SK-N-SH (cell line): ENCODE data around the gene CHMP1B. TPM values are rescaled to one million over a fixed set of nuclear protein-coding genes. Genes with fewer than 3 reads are reported as not detected.

Source experiments
- CTCF ChIA-PET: fragments of 300-600, 350-600 bp; formaldehyde crosslinking; extraction: SDS; loops from one replicate; lab custom pipeline; 2021; lab: Yijun Ruan, JAX
- POLR2A ChIA-PET: fragments of 350-600 bp; sonication (Branson Sonifier 250); formaldehyde crosslinking; extraction: SDS; loops from one replicate; lab custom pipeline; 2020; ENCODE audit warnings: antibody characterized with exemption, inconsistent platforms; lab: Yijun Ruan, JAX
- DNase-seq: peaks from one replicate; pipeline ENCODE4 v3.0.0; 2012
- H2AFZ ChIP-seq: fragments of 200-600 bp; sonication (generic); 2 replicates; pipeline ENCODE4 v1.8.1; 2016; ENCODE audit warnings: antibody characterized with exemption, mild to moderate bottlenecking, low read depth
- H3F3A ChIP-seq: fragments of 200-600 bp; sonication (generic); replicated peaks from 2 replicates; pipeline ENCODE3; 2016; ENCODE audit warnings: antibody characterized with exemption, mild to moderate bottlenecking; ENCODE audit not compliant: insufficient read depth
- H3K27ac ChIP-seq, 2 experiments: fragments of 200-500 bp in 1 of 2; fragments of 200-600 bp in 1 of 2; sonication (Bioruptor generic) in 1 of 2; sonication (generic), shearing (Covaris generic) in 1 of 2; 2 replicates each; pipeline versions ENCODE4 v1.5.1 to v1.6.1; 2014 to 2016; ENCODE audit warnings: low read depth in 2 of 2, inconsistent platforms in 1 of 2, low read length in 1 of 2, mild to moderate bottlenecking in 1 of 2, mixed read lengths in 1 of 2
- H3K27me3 ChIP-seq: fragments of 200-600 bp; sonication (generic), shearing (Covaris generic); 2 replicates; pipeline ENCODE4 v1.6.1; 2016; ENCODE audit warnings: mixed run types; ENCODE audit not compliant: insufficient read depth
- H3K36me3 ChIP-seq, 2 experiments: fragments of 200-500 bp in 1 of 2; fragments of 200-600 bp in 1 of 2; sonication (Bioruptor generic) in 1 of 2; sonication (generic) in 1 of 2; replicated peaks in 1 of 2; 2 replicates each; pipeline versions ENCODE3 to v1.5.1; 2014 to 2016; ENCODE audit warnings: low read length in 1 of 2, mild to moderate bottlenecking in 1 of 2; ENCODE audit not compliant: insufficient read depth in 2 of 2, control insufficient read depth in 1 of 2
- H3K4me1 ChIP-seq, 2 experiments: fragments of 200-500 bp in 1 of 2; fragments of 200-600 bp in 1 of 2; sonication (Bioruptor generic) in 1 of 2; sonication (generic), shearing (Covaris generic) in 1 of 2; 2 replicates each; pipeline versions ENCODE4 v1.5.1 to v1.6.1; 2014 to 2016; ENCODE audit warnings: low read depth in 1 of 2, low read length in 1 of 2, mixed run types in 1 of 2; ENCODE audit not compliant: insufficient read depth in 2 of 2, control insufficient read depth in 1 of 2
- H3K4me2 ChIP-seq: fragments of 200-600 bp; sonication (generic), shearing (Covaris generic); 2 replicates; pipeline ENCODE4 v1.6.1; 2017; ENCODE audit warnings: mixed run types
- H3K4me3 ChIP-seq, 2 experiments: fragments of 200-500 bp in 1 of 2; fragments of 200-600 bp in 1 of 2; sonication (Bioruptor generic) in 1 of 2; sonication (generic), shearing (Covaris generic) in 1 of 2; 2 replicates each; pipeline versions ENCODE4 v1.5.1 to v1.8.1; 2014 to 2016; ENCODE audit warnings: low read depth in 2 of 2, inconsistent platforms in 1 of 2, low read length in 1 of 2, mild to moderate bottlenecking in 1 of 2, mixed read lengths in 1 of 2, moderate library complexity in 1 of 2
- H3K79me2 ChIP-seq: fragments of 200-600 bp; sonication (generic); 2 replicates; pipeline ENCODE4 v1.8.1; 2017; ENCODE audit warnings: mild to moderate bottlenecking; ENCODE audit not compliant: insufficient read depth
- H3K9ac ChIP-seq: fragments of 200-600 bp; sonication (generic); 2 replicates; pipeline ENCODE4 v1.6.1; 2017; ENCODE audit warnings: mixed run types
- H3K9me2 ChIP-seq: fragments of 200-600 bp; sonication (generic); 2 replicates; pipeline ENCODE4 v1.6.1; 2017; ENCODE audit warnings: mixed run types
- H3K9me3 ChIP-seq: fragments of 200-600 bp; sonication (generic); 2 replicates; pipeline ENCODE4 v1.6.1; 2017; ENCODE audit warnings: mixed run types, mild to moderate bottlenecking, moderate library complexity
- H4K20me1 ChIP-seq: fragments of 200-600 bp; sonication (generic); 2 replicates; pipeline ENCODE4 v1.6.1; 2017; ENCODE audit warnings: mild to moderate bottlenecking, mixed run types; ENCODE audit not compliant: insufficient read depth
- CHD2 ChIP-seq: fragments of 150-350 bp; IDR thresholded peaks from 2 replicates; pipeline ENCODE4 v1.6.1; 2018; ENCODE audit warnings: low read length; ENCODE audit not compliant: partially characterized antibody
- ELF1 ChIP-seq: IDR thresholded peaks from 2 replicates; pipeline ENCODE4 v1.4.0; 2012
- EP300 ChIP-seq, 2 experiments: IDR thresholded peaks; 2 replicates each; pipeline versions ENCODE4 v1.4.0 to v1.6.1; 2012; ENCODE audit warnings: borderline replicate concordance in 1 of 2, low read depth in 1 of 2, low read length in 1 of 2
- FOSL2 ChIP-seq: IDR thresholded peaks from 2 replicates; pipeline ENCODE4 v1.4.0; 2012; ENCODE audit warnings: low read depth, mild to moderate bottlenecking, moderate library complexity, borderline replicate concordance
- FOXJ3 ChIP-seq: sonication (generic); formaldehyde crosslinking; IDR thresholded peaks from 2 replicates; pipeline ENCODE4 v1.5.1; 2020; ENCODE audit warnings: mild to moderate bottlenecking, missing genetic modification reagents
- FOXM1 ChIP-seq: IDR thresholded peaks from 2 replicates; pipeline ENCODE4 v1.4.0; 2012; ENCODE audit warnings: low read depth, mild to moderate bottlenecking
- GABPA ChIP-seq: IDR thresholded peaks from 2 replicates; pipeline ENCODE4 v1.4.0; 2012; ENCODE audit warnings: low read depth, mild to moderate bottlenecking
- GATA2 ChIP-seq: sonication (generic); formaldehyde crosslinking; IDR thresholded peaks from 2 replicates; pipeline ENCODE4 v1.5.0; 2020; ENCODE audit warnings: mild to moderate bottlenecking, missing genetic modification reagents
- MEF2A ChIP-seq: IDR thresholded peaks from 2 replicates; pipeline ENCODE4 v1.4.0; 2012; ENCODE audit warnings: low read depth, borderline replicate concordance
- MXI1 ChIP-seq: IDR thresholded peaks from 2 replicates; pipeline ENCODE4 v1.6.1; 2012; ENCODE audit warnings: mild to moderate bottlenecking, low read depth, low read length, improper control_type of control experiment
- NFIC ChIP-seq: IDR thresholded peaks from 2 replicates; pipeline ENCODE4 v1.4.0; 2012; ENCODE audit warnings: borderline replicate concordance
- NRF1 ChIP-seq: IDR thresholded peaks from 2 replicates; pipeline ENCODE4 v1.6.1; 2012; ENCODE audit warnings: low read depth, mild to moderate bottlenecking, low read length
- POLR2AphosphoS5 ChIP-seq: IDR thresholded peaks from 2 replicates; pipeline ENCODE4 v1.6.1; 2012; ENCODE audit warnings: low read depth, low read length
- RAD21 ChIP-seq: IDR thresholded peaks from 2 replicates; pipeline ENCODE4 v1.6.1; 2012; ENCODE audit warnings: mild to moderate bottlenecking, low read length
- RCOR1 ChIP-seq: fragments of 150-350 bp; IDR thresholded peaks from 2 replicates; pipeline ENCODE4 v1.6.1; 2017; ENCODE audit warnings: antibody characterized with exemption, low read length
- RFX5 ChIP-seq: IDR thresholded peaks from 2 replicates; pipeline ENCODE4 v1.6.1; 2012; ENCODE audit warnings: mild to moderate bottlenecking, improper control_type of control experiment, low read length
- SMC3 ChIP-seq: IDR thresholded peaks from 2 replicates; pipeline ENCODE4 v1.6.1; 2012; ENCODE audit warnings: low read depth, low read length, improper control_type of control experiment
- TAF1 ChIP-seq: IDR thresholded peaks from 2 replicates; pipeline ENCODE4 v1.6.1; 2012; ENCODE audit warnings: low read depth, mild to moderate bottlenecking, low read length, moderate library complexity, borderline replicate concordance
- TEAD4 ChIP-seq: IDR thresholded peaks from 2 replicates; pipeline ENCODE4 v1.4.0; 2012; ENCODE audit warnings: mild to moderate bottlenecking, borderline replicate concordance; ENCODE audit not compliant: insufficient read depth
- YY1 ChIP-seq: IDR thresholded peaks from 2 replicates; pipeline ENCODE4 v1.4.0; 2012; ENCODE audit warnings: low read depth, mild to moderate bottlenecking
- WGBS: methylation state at CpG from one replicate; pipeline ENCODE4 v1.1.6; 2017; ENCODE audit warnings: low lambda C conversion rate; 5-methylcytosine and 5-hydroxymethylcytosine counted together
- polyA plus RNA-seq, 3 experiments: library from polyadenylated mRNA; depleted of rRNA; stranded (reverse); fragments of >200 nt; gene quantifications; 2 replicates each; pipeline ENCODE4 v1.2.3, GENCODE V29; 2012
- TF ChIP-seq, protein P1 (sequence below): IDR thresholded peaks from 2 replicates; pipeline ENCODE4 v1.4.0; 2012; ENCODE audit warnings: low read depth, borderline replicate concordance
- TF ChIP-seq, protein P2 (sequence below): IDR thresholded peaks from 2 replicates; pipeline ENCODE4 v1.4.0; 2012; ENCODE audit warnings: low read depth
- TF ChIP-seq, protein P3 (sequence below): IDR thresholded peaks from 2 replicates; pipeline ENCODE4 v1.6.1; 2012; ENCODE audit warnings: mild to moderate bottlenecking, low read depth, low read length, moderate library complexity

CHMP1B gene
- polyA plus RNA-seq, 1 of the 3 experiments (the other 2 are of a cell fraction): 52.4 TPM

DNA sequence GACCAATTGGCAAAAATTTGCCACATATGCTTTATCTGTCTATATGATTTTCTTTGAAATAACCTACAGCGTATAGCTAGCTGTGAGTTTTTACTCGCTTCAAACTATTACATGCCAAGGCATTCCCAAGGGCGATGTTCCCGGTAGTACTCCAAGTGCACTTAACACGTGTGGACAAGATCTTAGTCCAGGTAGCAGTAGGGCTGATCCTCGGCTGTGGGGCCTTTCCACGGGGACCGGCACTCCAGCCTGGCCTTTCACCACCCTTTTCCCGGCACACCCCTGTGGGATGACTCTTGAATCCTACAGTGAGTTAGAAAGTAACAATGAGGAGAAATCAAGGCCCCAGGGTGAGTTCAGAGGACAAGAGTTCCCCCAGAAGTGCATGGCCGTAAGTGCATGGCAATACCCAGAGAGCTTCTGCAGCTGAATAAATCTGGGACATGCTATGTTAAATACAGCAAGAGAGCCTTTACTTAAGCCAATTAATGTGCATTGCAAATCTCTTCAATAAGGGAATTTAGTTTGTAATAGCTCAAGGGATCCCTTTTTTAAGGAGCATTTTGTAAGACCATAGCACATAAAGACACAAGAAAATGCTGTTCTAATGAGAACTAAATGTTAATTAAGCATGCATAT lies 26.4 kb downstream of the CHMP1B start:
- H3K9ac ChIP-seq: no peak overlapping the region
- no peak overlapping the region for H3K4me2 ChIP-seq
- no peaks in the 10 kb centered on the region for H3K27me3 ChIP-seq
- H3K4me3 ChIP-seq: no peak overlapping the region
- no peaks in the 10 kb centered on the region for H3K9me2 ChIP-seq
- no peak for DNase-seq
- no peak overlapping the region for H3K27ac ChIP-seq
- H3K9me3 ChIP-seq: no peaks in the 10 kb centered on the region
- 86% methylated on average over 10 of the region's 10 CpGs for WGBS
- no peaks in the 10 kb centered on the region for H3F3A ChIP-seq
- ChIA-PET CTCF (interaction anchor here (1.1 kb wide), 1 partner anchor 118 kb away, joined by 4 read pairs; no protein-coding TSS in a partner anchor), POLR2A (no interaction called here)
- H3K79me2 ChIP-seq: no peaks in the 10 kb centered on the region
- H2AFZ ChIP-seq: no peak overlapping the region
- H4K20me1 ChIP-seq: no peaks in the 10 kb centered on the region
- H3K36me3 ChIP-seq: no peaks in the 10 kb centered on the region
- H3K4me1 ChIP-seq: no peaks in the 10 kb centered on the region
- TF ChIP-seq, protein P1, sequence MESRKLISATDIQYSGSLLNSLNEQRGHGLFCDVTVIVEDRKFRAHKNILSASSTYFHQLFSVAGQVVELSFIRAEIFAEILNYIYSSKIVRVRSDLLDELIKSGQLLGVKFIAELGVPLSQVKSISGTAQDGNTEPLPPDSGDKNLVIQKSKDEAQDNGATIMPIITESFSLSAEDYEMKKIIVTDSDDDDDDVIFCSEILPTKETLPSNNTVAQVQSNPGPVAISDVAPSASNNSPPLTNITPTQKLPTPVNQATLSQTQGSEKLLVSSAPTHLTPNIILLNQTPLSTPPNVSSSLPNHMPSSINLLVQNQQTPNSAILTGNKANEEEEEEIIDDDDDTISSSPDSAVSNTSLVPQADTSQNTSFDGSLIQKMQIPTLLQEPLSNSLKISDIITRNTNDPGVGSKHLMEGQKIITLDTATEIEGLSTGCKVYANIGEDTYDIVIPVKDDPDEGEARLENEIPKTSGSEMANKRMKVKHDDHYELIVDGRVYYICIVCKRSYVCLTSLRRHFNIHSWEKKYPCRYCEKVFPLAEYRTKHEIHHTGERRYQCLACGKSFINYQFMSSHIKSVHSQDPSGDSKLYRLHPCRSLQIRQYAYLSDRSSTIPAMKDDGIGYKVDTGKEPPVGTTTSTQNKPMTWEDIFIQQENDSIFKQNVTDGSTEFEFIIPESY: no peak
- TF ChIP-seq YY1 (no peak), TEAD4 (no peak), TAF1 (no peak), CHD2 (no peak), FOXM1 (no peak), MXI1 (no peak), EP300 (IDR thresholded peaks at IDR 0.05; ENCODE audit: borderline replicate concordance in 1 of 2, low read depth in 1 of 2, low read length in 1 of 2) (no peak), POLR2AphosphoS5 (no peak), RCOR1 (no peak)
- TF ChIP-seq, protein P2, sequence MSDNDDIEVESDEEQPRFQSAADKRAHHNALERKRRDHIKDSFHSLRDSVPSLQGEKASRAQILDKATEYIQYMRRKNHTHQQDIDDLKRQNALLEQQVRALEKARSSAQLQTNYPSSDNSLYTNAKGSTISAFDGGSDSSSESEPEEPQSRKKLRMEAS: no peak
- TF ChIP-seq, all 33 proteins: peak for 0

DNA sequence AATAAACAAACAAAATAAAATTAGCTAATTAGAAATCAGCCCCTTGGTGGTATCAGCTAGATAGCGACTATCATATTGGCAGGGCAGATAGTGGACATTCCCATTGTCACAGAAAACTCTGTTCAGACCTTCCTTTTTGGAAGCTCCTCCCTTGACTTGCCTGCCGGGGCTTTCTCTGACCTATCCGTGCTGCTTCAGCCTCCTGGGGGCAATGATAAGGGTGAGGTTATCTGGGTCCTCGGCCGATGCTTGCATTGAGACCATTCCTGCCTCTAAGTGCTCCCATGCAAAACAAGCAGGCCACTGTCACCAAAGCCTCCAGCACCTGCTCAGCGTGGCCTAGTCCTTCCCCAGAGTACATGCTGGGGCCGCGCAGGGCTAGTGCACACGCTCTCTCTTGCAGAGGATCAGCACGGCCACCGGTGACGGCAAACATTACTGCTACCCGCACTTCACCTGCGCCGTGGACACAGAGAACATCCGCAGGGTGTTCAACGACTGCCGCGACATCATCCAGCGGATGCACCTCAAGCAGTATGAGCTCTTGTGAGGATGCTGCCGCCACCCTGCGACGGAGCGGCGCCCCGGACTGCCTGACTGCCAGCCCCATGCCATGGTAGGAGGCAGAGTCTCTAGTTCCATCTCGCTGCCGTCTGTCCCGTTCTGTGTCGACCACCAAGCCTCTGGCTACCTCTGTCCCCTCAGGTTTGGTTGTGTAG lies 29.5 kb downstream of the CHMP1B start:
- POLR2A ChIA-PET: no interaction called here
- CTCF ChIA-PET: no interaction called here
- Histone ChIP-seq H2AFZ (no peak overlapping the region), H3K9me2 (no peaks in the 10 kb centered on the region), H3K9me3 (no peaks in the 10 kb centered on the region), H3K4me3 (no peak overlapping the region), H3K79me2 (no peaks in the 10 kb centered on the region), H3F3A (no peaks in the 10 kb centered on the region), H4K20me1 (no peaks in the 10 kb centered on the region), H3K4me1 (no peaks in the 10 kb centered on the region), H3K9ac (no peak overlapping the region), H3K27ac (no peak overlapping the region), H3K36me3 (peaks cover 0 to 13% of the 10 kb centered on the region in 2 experiments), H3K4me2 (no peak overlapping the region), H3K27me3 (no peaks in the 10 kb centered on the region)
- WGBS: 93% methylated on average over 21 of the region's 30 CpGs
- DNase-seq: no peak
- TF ChIP-seq SMC3 (no peak), YY1 (no peak), FOSL2 (no peak), GABPA (no peak), GATA2 (CRISPR knock-in tag) (no peak), FOXJ3 (CRISPR knock-in tag) (no peak), RAD21 (no peak), ELF1 (no peak), NRF1 (no peak), RFX5 (no peak), MEF2A (no peak), NFIC (no peak)
- TF ChIP-seq, protein P2: no peak
- TF ChIP-seq, protein P3, sequence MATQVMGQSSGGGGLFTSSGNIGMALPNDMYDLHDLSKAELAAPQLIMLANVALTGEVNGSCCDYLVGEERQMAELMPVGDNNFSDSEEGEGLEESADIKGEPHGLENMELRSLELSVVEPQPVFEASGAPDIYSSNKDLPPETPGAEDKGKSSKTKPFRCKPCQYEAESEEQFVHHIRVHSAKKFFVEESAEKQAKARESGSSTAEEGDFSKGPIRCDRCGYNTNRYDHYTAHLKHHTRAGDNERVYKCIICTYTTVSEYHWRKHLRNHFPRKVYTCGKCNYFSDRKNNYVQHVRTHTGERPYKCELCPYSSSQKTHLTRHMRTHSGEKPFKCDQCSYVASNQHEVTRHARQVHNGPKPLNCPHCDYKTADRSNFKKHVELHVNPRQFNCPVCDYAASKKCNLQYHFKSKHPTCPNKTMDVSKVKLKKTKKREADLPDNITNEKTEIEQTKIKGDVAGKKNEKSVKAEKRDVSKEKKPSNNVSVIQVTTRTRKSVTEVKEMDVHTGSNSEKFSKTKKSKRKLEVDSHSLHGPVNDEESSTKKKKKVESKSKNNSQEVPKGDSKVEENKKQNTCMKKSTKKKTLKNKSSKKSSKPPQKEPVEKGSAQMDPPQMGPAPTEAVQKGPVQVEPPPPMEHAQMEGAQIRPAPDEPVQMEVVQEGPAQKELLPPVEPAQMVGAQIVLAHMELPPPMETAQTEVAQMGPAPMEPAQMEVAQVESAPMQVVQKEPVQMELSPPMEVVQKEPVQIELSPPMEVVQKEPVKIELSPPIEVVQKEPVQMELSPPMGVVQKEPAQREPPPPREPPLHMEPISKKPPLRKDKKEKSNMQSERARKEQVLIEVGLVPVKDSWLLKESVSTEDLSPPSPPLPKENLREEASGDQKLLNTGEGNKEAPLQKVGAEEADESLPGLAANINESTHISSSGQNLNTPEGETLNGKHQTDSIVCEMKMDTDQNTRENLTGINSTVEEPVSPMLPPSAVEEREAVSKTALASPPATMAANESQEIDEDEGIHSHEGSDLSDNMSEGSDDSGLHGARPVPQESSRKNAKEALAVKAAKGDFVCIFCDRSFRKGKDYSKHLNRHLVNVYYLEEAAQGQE: no peak
